Osteoblast (primary cell): ENCODE data around the gene DSCAML1. TPM values are rescaled to one million over a fixed set of nuclear protein-coding genes. Genes with fewer than 3 reads are reported as not detected.

Experiments
- DNase-seq: peaks from one replicate; pipeline ENCODE4 v3.0.0; 2011; ENCODE audit warnings: low spot score, mixed read lengths; ENCODE audit not compliant: insufficient read length; ENCODE audit errors: missing footprints
- H2AFZ ChIP-seq: 2 replicates; pipeline ENCODE4 v1.6.0; 2011; ENCODE audit warnings: mild to moderate bottlenecking, low read length
- H3K27ac ChIP-seq: 2 replicates; pipeline ENCODE4 v1.5.1; 2011; ENCODE audit warnings: mild to moderate bottlenecking, low read depth, low read length, moderate library complexity
- H3K27me3 ChIP-seq: 2 replicates; pipeline ENCODE4 v1.6.0; 2012; ENCODE audit warnings: mild to moderate bottlenecking, control low read depth, inconsistent platforms, low read length, moderate library complexity; ENCODE audit not compliant: insufficient read depth
- H3K36me3 ChIP-seq: 2 replicates; pipeline ENCODE4 v1.5.1; 2011; ENCODE audit warnings: mild to moderate bottlenecking, low read length, control low read depth, moderate library complexity; ENCODE audit not compliant: insufficient read depth
- H3K4me1 ChIP-seq: 2 replicates; pipeline ENCODE4 v1.5.1; 2011; ENCODE audit warnings: mild to moderate bottlenecking, low read length, control low read depth, moderate library complexity; ENCODE audit not compliant: insufficient read depth
- H3K4me2 ChIP-seq: 2 replicates; pipeline ENCODE4 v1.6.0; 2011; ENCODE audit warnings: mild to moderate bottlenecking, low read length; ENCODE audit not compliant: insufficient read depth
- H3K4me3 ChIP-seq: fragments of 200-600 bp; sonication (generic); 3 replicates; pipeline ENCODE4 v1.5.1; 2012; ENCODE audit warnings: mild to moderate bottlenecking, low read length, inconsistent platforms; ENCODE audit not compliant: insufficient read depth
- H3K79me2 ChIP-seq: 2 replicates; pipeline ENCODE4 v1.6.0; 2012; ENCODE audit warnings: mild to moderate bottlenecking, low read length, control low read depth, inconsistent platforms; ENCODE audit not compliant: insufficient read depth
- H3K9me3 ChIP-seq: 2 replicates; pipeline ENCODE4 v1.5.1; 2011; ENCODE audit warnings: low read depth, low read length, control low read depth
- H4K20me1 ChIP-seq: 2 replicates; pipeline ENCODE4 v1.6.0; 2012; ENCODE audit warnings: mild to moderate bottlenecking, low read length, control low read depth; ENCODE audit not compliant: insufficient read depth
- CTCF ChIP-seq: IDR thresholded peaks from 2 replicates; pipeline ENCODE4 v1.5.1; 2011; ENCODE audit warnings: mild to moderate bottlenecking, low read depth, low read length, moderate library complexity; ENCODE audit errors: extremely low read depth
- total RNA-seq: library from RNA; depleted of rRNA; stranded (reverse); fragments of >200 nt; gene quantifications from 2 replicates; pipeline ENCODE4 v1.2.3, GENCODE V29; 2012

The DSCAML1 gene
- total RNA-seq, 1 donor, result not detected

DNA sequence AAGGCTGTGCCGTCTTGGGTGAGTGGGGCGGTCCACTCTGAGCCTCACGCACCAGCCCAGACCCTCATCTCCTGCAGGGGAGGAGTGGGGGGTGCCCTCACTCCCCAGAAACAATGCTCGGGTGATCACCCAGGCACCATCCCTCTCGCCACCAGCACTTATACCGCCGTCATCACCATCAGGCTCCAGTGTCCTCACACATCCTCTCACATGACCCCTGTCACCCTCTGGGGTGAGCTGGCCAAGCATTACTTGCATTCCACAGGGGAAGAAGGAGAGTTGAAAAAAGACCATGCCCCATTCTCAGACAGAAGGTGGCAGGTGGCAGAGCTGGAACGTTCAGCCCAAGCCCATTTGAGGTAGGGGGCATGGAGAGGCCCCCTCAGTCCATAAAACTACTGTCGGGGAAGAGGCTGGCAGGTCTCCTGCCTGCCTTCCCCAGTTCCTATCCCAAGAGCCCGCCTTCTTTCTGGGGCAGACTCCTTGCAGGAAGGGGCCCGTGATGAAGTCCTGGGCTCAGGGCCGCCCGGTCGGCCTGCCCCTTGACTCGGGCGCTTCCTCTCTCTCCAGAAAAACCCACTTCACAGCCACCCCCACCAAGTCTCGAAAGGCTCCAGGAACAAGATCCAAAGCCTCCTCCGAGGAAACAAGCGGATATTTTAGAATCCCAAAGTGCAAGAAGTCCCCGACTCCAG, 153.3 kb downstream of the DSCAML1 start:
- DNase-seq, result no peak
- no peaks in the 10 kb centered on the region for H3K9me3 ChIP-seq
- H3K4me2 ChIP-seq, result no peak overlapping the region
- H3K4me3 ChIP-seq, result no peak overlapping the region
- no peaks in the 10 kb centered on the region for H3K36me3 ChIP-seq
- H2AFZ ChIP-seq, result no peak overlapping the region
- H3K27me3 ChIP-seq, result peaks cover 4% of the 10 kb centered on the region
- TF ChIP-seq CTCF, result no peak
- no peaks in the 10 kb centered on the region for H3K79me2 ChIP-seq
- no peaks in the 10 kb centered on the region for H4K20me1 ChIP-seq
- H3K27ac ChIP-seq, result no peak overlapping the region
- no peaks in the 10 kb centered on the region for H3K4me1 ChIP-seq

- Histone ChIP-seq H3K4me2 (no peak overlapping the region), H4K20me1 (no peaks in the 10 kb centered on the region), H3K27ac (no peak overlapping the region), H2AFZ (no peak overlapping the region), H3K9me3 (no peaks in the 10 kb centered on the region), H3K27me3 (peaks cover 4% of the 10 kb centered on the region), H3K4me3 (no peak overlapping the region), H3K36me3 (no peaks in the 10 kb centered on the region), H3K79me2 (no peaks in the 10 kb centered on the region), H3K4me1 (no peaks in the 10 kb centered on the region)
- no peak for TF ChIP-seq CTCF
- DNase-seq, result no peak
Measured at GRCh38 chr11:117642835-117643234, 154.2 kb downstream of the DSCAML1 start.

GRCh38 chr11:117642396-117642795, 154.6 kb downstream of the DSCAML1 start:
- H3K27me3 ChIP-seq, result peaks cover 4% of the 10 kb centered on the region
- no peak overlapping the region for H3K4me2 ChIP-seq
- H3K9me3 ChIP-seq, result no peaks in the 10 kb centered on the region
- H2AFZ ChIP-seq, result no peak overlapping the region
- no peaks in the 10 kb centered on the region for H3K4me1 ChIP-seq
- DNase-seq, result no peak
- H3K4me3 ChIP-seq, result no peak overlapping the region
- no peaks in the 10 kb centered on the region for H3K79me2 ChIP-seq
- no peaks in the 10 kb centered on the region for H3K36me3 ChIP-seq
- TF ChIP-seq CTCF, result no peak
- H3K27ac ChIP-seq, result no peak overlapping the region
- H4K20me1 ChIP-seq, result no peaks in the 10 kb centered on the region

DNA sequence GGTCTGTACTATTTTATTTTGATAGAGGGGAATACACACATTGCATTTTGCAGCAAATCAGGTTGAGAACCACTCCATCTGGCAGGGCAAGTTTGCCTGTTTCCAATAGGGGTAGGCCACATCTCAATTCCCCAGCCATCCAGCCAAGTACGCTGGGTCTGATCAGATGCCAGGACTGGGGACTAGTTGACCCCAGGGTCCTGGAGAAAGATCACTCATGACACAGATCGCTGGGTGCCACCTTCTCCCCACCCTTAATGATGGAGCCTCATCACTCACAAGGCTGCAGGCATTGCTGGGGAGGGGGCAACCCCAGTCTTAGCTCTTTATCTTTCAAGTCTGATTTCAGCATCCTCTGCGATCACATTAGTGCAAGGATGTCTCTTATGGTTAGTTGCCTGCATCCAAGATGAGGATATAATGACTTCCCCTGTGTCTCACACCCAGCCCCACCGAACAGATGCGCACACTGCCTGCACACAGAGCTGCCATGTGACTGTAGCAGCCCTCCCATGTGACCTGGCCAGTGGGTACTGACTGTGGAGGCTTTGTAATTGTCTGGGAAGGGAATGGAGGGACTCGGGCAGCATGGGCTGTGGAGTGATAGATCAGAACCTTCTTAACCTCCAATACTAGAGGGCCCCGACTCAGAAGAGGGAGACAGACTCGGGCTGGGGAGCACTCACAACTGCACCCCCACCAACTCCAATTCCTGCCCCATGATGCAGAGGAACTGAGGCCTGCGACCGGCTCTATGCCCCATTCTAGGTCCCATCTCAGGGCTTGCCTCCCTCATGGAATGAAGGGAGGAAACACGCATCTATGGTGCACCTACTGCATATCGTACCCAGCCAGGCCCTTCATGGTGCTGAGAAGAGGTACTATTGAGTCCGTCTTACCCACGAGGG, 155.8 kb downstream of the DSCAML1 start:
- Histone ChIP-seq H3K27ac (no peak overlapping the region), H3K4me3 (no peak overlapping the region), H3K27me3 (peaks cover 4% of the 10 kb centered on the region), H3K79me2 (no peaks in the 10 kb centered on the region), H4K20me1 (no peaks in the 10 kb centered on the region), H3K4me2 (no peak overlapping the region), H2AFZ (no peak overlapping the region), H3K36me3 (no peaks in the 10 kb centered on the region), H3K4me1 (no peaks in the 10 kb centered on the region), H3K9me3 (no peaks in the 10 kb centered on the region)
- DNase-seq, result peak; percentile 71
- TF ChIP-seq CTCF, result no peak
